ENCODE measurements around the gene MCM3.

MCM3 gene

GRCh38 chr6:52300489-52300931 lies 16.0 kb upstream of the MCM3 start:
- TF ChIP-seq REST (IDR thresholded peaks at IDR 0.05; ENCODE audit: insufficient read depth in 1 of 2, low read depth in 2 of 2, low read length in 2 of 2) (no peak), SIN3A (IDR thresholded peaks at IDR 0.05; ENCODE audit: borderline replicate concordance, insufficient read depth, low read length) (no peak), POLR2AphosphoS5 (IDR thresholded peaks at IDR 0.05; ENCODE audit: low read depth, low read length) (no peak), FOXP2 (optimal IDR thresholded peaks at IDR 0.05; ENCODE audit: borderline replicate concordance, extremely low read depth, extremely low read length, insufficient read depth) (no peak), TAF1 (IDR thresholded peaks at IDR 0.05; ENCODE audit: borderline replicate concordance, insufficient read depth, low read length) (no peak)

- TF ChIP-seq POLR2AphosphoS5 (IDR thresholded peaks at IDR 0.05; ENCODE audit: low read depth, low read length) (no peak), REST (IDR thresholded peaks at IDR 0.05; ENCODE audit: insufficient read depth in 1 of 2, low read depth in 2 of 2, low read length in 2 of 2) (no peak), SIN3A (IDR thresholded peaks at IDR 0.05; ENCODE audit: borderline replicate concordance, insufficient read depth, low read length) (no peak), TAF1 (IDR thresholded peaks at IDR 0.05; ENCODE audit: borderline replicate concordance, insufficient read depth, low read length) (no peak), FOXP2 (optimal IDR thresholded peaks at IDR 0.05; ENCODE audit: borderline replicate concordance, extremely low read depth, extremely low read length, insufficient read depth) (no peak)
These were observed 15.1 kb upstream of the MCM3 start for GRCh38 chr6:52299653-52300052.

GRCh38 chr6:52297433-52297832 lies 12.9 kb upstream of the MCM3 start:
- no peak for TF ChIP-seq REST (IDR thresholded peaks at IDR 0.05; ENCODE audit: insufficient read depth in 1 of 2, low read depth in 2 of 2, low read length in 2 of 2)
- no peak for TF ChIP-seq TAF1 (IDR thresholded peaks at IDR 0.05; ENCODE audit: borderline replicate concordance, insufficient read depth, low read length)
- TF ChIP-seq SIN3A (IDR thresholded peaks at IDR 0.05; ENCODE audit: borderline replicate concordance, insufficient read depth, low read length): no peak
- TF ChIP-seq FOXP2 (optimal IDR thresholded peaks at IDR 0.05; ENCODE audit: borderline replicate concordance, extremely low read depth, extremely low read length, insufficient read depth): no peak
- TF ChIP-seq POLR2AphosphoS5 (IDR thresholded peaks at IDR 0.05; ENCODE audit: low read depth, low read length): no peak

- TF ChIP-seq TAF1 (IDR thresholded peaks at IDR 0.05; ENCODE audit: borderline replicate concordance, insufficient read depth, low read length): no peak
- TF ChIP-seq FOXP2 (optimal IDR thresholded peaks at IDR 0.05; ENCODE audit: borderline replicate concordance, extremely low read depth, extremely low read length, insufficient read depth): no peak
- TF ChIP-seq POLR2AphosphoS5 (IDR thresholded peaks at IDR 0.05; ENCODE audit: low read depth, low read length): no peak
- TF ChIP-seq REST (IDR thresholded peaks at IDR 0.05; ENCODE audit: insufficient read depth in 1 of 2, low read depth in 2 of 2, low read length in 2 of 2): no peak
- no peak for TF ChIP-seq SIN3A (IDR thresholded peaks at IDR 0.05; ENCODE audit: borderline replicate concordance, insufficient read depth, low read length)
These were observed 8.5 kb upstream of the MCM3 start for GRCh38 chr6:52293067-52293466.

GRCh38 chr6:52288841-52289240 lies 4.3 kb upstream of the MCM3 start:
- TF ChIP-seq POLR2AphosphoS5 (IDR thresholded peaks at IDR 0.05; ENCODE audit: low read depth, low read length) (no peak), SIN3A (IDR thresholded peaks at IDR 0.05; ENCODE audit: borderline replicate concordance, insufficient read depth, low read length) (no peak), TAF1 (IDR thresholded peaks at IDR 0.05; ENCODE audit: borderline replicate concordance, insufficient read depth, low read length) (no peak), FOXP2 (optimal IDR thresholded peaks at IDR 0.05; ENCODE audit: borderline replicate concordance, extremely low read depth, extremely low read length, insufficient read depth) (no peak), REST (IDR thresholded peaks at IDR 0.05; ENCODE audit: insufficient read depth in 1 of 2, low read depth in 2 of 2, low read length in 2 of 2) (no peak)

Measured in PFSK-1 (cell line).